SK-N-SH treated with all-trans-retinoic acid at 6 μM for 48 hours (cell line): Measurements from ENCODE around the gene CTSE.
"Not testable (repeated sequence)": the region's sequence is repeated elsewhere in the genome, so short reads cannot be mapped to it uniquely, and the experiment has no call there.

Experiments used
- ATAC-seq: fragments of 200-7000 bp; cut with Tn5 transposase; 3 replicates; pipeline ENCODE4 v1.9.1; 2020; ENCODE audit warnings: mild to moderate bottlenecking, moderate library complexity
- CSDC2 ChIP-seq: fragments of 250-450 bp; sonication (Bioruptor Pico); IDR thresholded peaks from 2 replicates; pipeline ENCODE4 v1.5.0; 2020; ENCODE audit warnings: mild to moderate bottlenecking, moderate library complexity
- ISL1 ChIP-seq: fragments of 250-450 bp; sonication (Bioruptor Pico); IDR thresholded peaks from 2 replicates; pipeline ENCODE4 v2.1.2; 2022; ENCODE audit warnings: mild to moderate bottlenecking, moderate library complexity
- OSR1 ChIP-seq: fragments of 250-450 bp; sonication (Bioruptor Pico); IDR thresholded peaks from 2 replicates; pipeline ENCODE4 v1.8.0; 2022; ENCODE audit warnings: moderate library complexity, mild to moderate bottlenecking, inconsistent platforms
- PPARA ChIP-seq: fragments of 250-450 bp; sonication (Bioruptor Pico); IDR thresholded peaks from 2 replicates; pipeline ENCODE4 v1.5.0; 2020; ENCODE audit warnings: mild to moderate bottlenecking, borderline replicate concordance
- SNAI2 ChIP-seq: fragments of 250-450 bp; sonication (Bioruptor Pico); IDR thresholded peaks from 2 replicates; pipeline ENCODE4 v1.5.0; 2020; ENCODE audit warnings: mild to moderate bottlenecking, moderate library complexity
- TCF4 ChIP-seq: fragments of 250-450 bp; sonication (Bioruptor Pico); IDR thresholded peaks from 2 replicates; pipeline ENCODE4 v1.8.0; 2021; ENCODE audit warnings: mild to moderate bottlenecking, moderate library complexity, borderline replicate concordance
- TOX ChIP-seq: fragments of 250-450 bp; sonication (Bioruptor Pico); IDR thresholded peaks from 2 replicates; pipeline ENCODE4 v1.8.0; 2021; ENCODE audit warnings: mild to moderate bottlenecking, moderate library complexity, borderline replicate concordance
- ZC3H10 ChIP-seq: fragments of 250-450 bp; sonication (Bioruptor Pico); IDR thresholded peaks from 2 replicates; pipeline ENCODE4 v1.5.1; 2021; ENCODE audit warnings: mild to moderate bottlenecking, moderate library complexity
- ZFP3 ChIP-seq: fragments of 250-450 bp; sonication (Bioruptor Pico); IDR thresholded peaks from 2 replicates; pipeline ENCODE4 v1.5.0; 2020; ENCODE audit warnings: mild to moderate bottlenecking, moderate library complexity
- ZNF8 ChIP-seq: fragments of 450-650 bp; formaldehyde crosslinking; IDR thresholded peaks from 2 replicates; pipeline ENCODE4 v1.5.0; 2020; ENCODE audit warnings: mild to moderate bottlenecking, moderate library complexity
- TF ChIP-seq, protein P1 (sequence below): fragments of 250-450 bp; sonication (Bioruptor Pico); IDR thresholded peaks from 2 replicates; pipeline ENCODE4 v1.8.0; 2020; ENCODE audit warnings: mild to moderate bottlenecking, moderate library complexity, borderline replicate concordance
- TF ChIP-seq, protein P2 (sequence below): fragments of 250-450 bp; sonication (Bioruptor Pico); IDR thresholded peaks from 2 replicates; pipeline ENCODE4 v1.5.0; 2020; ENCODE audit warnings: mild to moderate bottlenecking, moderate library complexity
- TF ChIP-seq, protein P3 (sequence below): fragments of 250-450 bp; sonication (Bioruptor Pico); IDR thresholded peaks from 2 replicates; pipeline ENCODE4 v1.5.1; 2021; ENCODE audit warnings: mild to moderate bottlenecking, moderate library complexity
- TF ChIP-seq, protein P4 (sequence below): fragments of 250-450 bp; sonication (Bioruptor Pico); IDR thresholded peaks from 2 replicates; pipeline ENCODE4 v1.8.0; 2021; ENCODE audit warnings: low read depth, mild to moderate bottlenecking, moderate library complexity, borderline replicate concordance

CTSE gene

DNA sequence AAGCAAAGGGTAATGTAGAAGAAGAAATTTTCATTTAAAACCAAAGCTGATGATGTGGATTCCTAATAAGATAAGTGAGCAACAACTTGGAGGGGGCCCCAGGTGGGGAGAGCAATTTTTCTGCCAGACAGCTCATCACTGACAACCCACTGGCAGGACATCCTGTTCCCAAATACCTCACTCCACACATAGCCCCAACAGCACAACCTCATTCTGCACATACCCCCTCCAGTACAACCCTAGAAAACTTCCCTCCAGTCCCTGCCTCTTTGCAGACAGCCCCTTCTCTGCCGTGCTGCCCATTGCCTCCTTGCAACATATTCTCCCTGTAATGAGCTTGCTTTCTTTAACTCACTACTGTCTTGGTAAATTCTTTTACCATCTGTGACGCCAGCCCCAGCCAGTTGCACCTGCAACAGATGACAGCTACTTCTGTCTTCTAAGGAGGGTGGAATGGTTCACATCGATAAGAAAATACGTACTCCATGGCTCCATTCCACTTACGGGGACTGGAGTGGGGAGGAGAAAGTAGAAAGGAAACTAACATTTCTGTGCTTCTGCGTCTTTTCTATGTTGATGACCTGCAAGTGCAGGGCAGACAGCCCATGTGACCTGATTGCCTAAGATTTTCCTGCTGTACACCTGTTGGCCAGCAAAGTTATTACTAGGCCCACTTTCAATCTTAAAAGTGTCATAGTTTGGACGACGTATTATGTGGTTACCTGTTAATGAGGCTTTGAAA is 44.0 kb upstream of the CTSE start (continued):
- TF ChIP-seq, protein P1, sequence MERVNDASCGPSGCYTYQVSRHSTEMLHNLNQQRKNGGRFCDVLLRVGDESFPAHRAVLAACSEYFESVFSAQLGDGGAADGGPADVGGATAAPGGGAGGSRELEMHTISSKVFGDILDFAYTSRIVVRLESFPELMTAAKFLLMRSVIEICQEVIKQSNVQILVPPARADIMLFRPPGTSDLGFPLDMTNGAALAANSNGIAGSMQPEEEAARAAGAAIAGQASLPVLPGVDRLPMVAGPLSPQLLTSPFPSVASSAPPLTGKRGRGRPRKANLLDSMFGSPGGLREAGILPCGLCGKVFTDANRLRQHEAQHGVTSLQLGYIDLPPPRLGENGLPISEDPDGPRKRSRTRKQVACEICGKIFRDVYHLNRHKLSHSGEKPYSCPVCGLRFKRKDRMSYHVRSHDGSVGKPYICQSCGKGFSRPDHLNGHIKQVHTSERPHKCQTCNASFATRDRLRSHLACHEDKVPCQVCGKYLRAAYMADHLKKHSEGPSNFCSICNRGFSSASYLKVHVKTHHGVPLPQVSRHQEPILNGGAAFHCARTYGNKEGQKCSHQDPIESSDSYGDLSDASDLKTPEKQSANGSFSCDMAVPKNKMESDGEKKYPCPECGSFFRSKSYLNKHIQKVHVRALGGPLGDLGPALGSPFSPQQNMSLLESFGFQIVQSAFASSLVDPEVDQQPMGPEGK = no peak
- no peak for TF ChIP-seq ZFP3
- no peak for TF ChIP-seq ISL1 (CRISPR knock-in tag)
- no peak for TF ChIP-seq ZNF8 (CRISPR knock-in tag)
- TF ChIP-seq, protein P2, sequence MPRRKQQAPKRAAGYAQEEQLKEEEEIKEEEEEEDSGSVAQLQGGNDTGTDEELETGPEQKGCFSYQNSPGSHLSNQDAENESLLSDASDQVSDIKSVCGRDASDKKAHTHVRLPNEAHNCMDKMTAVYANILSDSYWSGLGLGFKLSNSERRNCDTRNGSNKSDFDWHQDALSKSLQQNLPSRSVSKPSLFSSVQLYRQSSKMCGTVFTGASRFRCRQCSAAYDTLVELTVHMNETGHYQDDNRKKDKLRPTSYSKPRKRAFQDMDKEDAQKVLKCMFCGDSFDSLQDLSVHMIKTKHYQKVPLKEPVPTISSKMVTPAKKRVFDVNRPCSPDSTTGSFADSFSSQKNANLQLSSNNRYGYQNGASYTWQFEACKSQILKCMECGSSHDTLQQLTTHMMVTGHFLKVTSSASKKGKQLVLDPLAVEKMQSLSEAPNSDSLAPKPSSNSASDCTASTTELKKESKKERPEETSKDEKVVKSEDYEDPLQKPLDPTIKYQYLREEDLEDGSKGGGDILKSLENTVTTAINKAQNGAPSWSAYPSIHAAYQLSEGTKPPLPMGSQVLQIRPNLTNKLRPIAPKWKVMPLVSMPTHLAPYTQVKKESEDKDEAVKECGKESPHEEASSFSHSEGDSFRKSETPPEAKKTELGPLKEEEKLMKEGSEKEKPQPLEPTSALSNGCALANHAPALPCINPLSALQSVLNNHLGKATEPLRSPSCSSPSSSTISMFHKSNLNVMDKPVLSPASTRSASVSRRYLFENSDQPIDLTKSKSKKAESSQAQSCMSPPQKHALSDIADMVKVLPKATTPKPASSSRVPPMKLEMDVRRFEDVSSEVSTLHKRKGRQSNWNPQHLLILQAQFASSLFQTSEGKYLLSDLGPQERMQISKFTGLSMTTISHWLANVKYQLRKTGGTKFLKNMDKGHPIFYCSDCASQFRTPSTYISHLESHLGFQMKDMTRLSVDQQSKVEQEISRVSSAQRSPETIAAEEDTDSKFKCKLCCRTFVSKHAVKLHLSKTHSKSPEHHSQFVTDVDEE (CRISPR knock-in tag) = no peak
- no peak for TF ChIP-seq TOX (CRISPR knock-in tag)
- TF ChIP-seq TCF4 (CRISPR knock-in tag) = no peak
- TF ChIP-seq, protein P3, sequence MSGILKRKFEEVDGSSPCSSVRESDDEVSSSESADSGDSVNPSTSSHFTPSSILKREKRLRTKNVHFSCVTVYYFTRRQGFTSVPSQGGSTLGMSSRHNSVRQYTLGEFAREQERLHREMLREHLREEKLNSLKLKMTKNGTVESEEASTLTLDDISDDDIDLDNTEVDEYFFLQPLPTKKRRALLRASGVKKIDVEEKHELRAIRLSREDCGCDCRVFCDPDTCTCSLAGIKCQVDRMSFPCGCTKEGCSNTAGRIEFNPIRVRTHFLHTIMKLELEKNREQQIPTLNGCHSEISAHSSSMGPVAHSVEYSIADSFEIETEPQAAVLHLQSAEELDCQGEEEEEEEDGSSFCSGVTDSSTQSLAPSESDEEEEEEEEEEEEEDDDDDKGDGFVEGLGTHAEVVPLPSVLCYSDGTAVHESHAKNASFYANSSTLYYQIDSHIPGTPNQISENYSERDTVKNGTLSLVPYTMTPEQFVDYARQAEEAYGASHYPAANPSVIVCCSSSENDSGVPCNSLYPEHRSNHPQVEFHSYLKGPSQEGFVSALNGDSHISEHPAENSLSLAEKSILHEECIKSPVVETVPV (CRISPR knock-in tag) = no peak

DNA sequence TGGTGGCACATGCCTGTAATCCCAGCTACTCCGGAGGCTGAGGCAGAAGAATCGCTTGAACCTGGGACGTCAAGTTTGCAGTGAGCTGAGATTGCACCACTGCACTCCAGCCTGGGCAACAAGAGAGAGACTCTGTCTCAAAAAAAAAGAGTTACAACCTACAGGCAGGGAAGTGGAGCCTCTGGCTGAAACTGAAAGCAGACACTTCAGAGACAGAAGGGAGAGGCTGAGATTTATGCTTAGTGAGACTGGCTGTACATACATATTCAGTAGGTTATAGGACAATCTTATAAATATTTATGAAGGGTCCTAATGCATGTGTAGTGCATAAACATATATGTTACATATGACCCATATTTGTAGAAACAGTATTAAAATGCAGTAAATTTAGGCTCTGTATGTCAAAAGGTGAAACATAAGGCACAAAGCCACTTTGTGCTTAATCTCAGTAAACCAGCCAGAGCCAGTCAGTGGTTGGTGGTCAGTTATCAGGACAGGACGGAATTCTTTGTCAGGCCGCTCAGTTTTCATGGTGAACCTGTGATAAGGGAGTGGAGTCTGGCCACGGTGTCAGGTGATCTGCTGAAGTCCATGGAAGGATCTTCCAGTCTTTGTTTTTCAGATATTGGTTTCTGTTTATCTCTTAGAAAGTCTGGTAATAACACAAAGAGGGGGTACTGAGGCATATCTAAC is 42.9 kb upstream of the CTSE start:
- ATAC-seq = peak; percentile 31; the same call in 1 of the 3 replicates
- no peak for TF ChIP-seq CSDC2

DNA sequence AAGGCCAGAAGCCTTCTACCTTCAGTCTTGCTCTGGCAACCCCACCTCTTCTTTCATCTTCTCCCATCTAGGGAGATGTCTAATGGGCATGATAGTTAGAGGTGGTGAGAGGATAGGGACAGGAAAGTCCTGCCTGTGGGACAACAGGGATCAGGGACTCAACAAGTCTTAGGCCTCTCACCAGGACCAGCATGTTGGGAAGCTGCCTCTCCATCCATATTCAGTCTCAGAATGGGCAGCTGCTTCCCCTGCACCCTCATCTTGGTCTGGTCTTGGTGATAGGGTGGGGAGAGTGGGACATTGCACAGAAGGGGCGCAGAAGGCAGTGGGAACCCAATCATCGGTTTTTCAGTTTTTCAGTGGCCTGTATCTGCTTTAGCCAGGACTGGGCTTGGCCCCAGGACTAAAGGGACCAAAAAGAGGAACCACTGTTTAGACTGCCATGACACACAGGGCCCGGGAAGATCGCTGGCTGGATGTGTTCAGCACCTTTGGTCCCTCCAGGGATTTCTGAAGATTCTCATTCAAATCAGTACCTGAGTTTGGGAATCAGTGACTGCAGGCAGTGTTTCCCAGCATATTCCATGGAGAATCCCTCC is 42.0 kb upstream of the CTSE start:
- no peak for ATAC-seq

DNA sequence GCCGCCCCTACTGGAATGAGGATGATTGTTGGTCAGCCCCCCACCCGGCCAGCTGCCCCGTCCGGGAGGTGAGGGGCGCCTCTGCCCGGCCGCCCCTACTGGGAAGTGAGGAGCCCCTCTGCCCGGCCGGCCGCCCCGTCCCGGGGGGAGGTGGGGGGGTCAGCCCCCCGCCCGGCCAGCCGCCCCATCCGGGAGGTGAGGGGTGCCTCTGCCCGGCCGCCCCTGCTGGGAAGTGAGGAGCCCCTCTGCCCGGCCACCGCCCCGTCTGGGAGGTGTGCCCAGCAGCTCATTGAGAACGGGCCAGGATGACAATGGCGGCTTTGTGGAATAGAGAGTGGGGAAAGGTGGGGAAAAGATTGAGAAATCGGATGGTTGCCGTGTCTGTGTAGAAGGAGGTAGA is 40.8 kb upstream of the CTSE start:
- ATAC-seq = not testable (repeated sequence)

More for the DNA sequence above, 42.0 kb upstream of the CTSE start:
- TF ChIP-seq SNAI2 (CRISPR knock-in tag) (no peak), OSR1 (CRISPR knock-in tag) (no peak), ZFP3 (no peak), PPARA (no peak), TOX (CRISPR knock-in tag) (no peak), TCF4 (CRISPR knock-in tag) (no peak), ZC3H10 (CRISPR knock-in tag) (no peak)
- TF ChIP-seq, protein P4, sequence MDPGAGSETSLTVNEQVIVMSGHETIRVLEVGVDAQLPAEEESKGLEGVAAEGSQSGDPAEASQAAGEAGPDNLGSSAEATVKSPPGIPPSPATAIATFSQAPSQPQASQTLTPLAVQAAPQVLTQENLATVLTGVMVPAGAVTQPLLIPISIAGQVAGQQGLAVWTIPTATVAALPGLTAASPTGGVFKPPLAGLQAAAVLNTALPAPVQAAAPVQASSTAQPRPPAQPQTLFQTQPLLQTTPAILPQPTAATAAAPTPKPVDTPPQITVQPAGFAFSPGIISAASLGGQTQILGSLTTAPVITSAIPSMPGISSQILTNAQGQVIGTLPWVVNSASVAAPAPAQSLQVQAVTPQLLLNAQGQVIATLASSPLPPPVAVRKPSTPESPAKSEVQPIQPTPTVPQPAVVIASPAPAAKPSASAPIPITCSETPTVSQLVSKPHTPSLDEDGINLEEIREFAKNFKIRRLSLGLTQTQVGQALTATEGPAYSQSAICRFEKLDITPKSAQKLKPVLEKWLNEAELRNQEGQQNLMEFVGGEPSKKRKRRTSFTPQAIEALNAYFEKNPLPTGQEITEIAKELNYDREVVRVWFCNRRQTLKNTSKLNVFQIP (CRISPR knock-in tag) = no peak
- TF ChIP-seq, protein P3 (CRISPR knock-in tag) = no peak

DNA sequence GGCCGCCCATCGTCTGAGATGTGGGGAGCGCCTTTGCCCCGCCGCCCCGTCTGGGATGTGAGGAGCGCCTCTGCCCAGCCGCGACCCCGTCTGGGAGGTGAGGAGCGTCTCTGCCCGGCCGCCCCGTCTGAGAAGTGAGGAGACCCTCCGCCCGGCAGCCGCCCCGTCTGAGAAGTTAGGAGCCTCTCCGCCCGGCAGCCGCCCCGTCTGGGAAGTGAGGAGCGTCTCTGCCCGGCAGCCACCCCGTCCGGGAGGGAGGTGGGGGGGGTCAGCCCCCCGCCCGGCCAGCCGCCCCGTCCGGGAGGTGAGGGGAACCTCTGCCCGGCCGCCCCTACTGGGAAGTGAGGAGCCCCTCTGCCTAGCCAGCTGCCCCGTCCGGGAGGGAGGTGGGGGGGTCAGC is 40.3 kb upstream of the CTSE start:
- not testable (repeated sequence) for ATAC-seq
